Neural crest cell (in vitro differentiated cells): ENCODE results near the gene RUNX1. TPM values are rescaled to one million over a fixed set of nuclear protein-coding genes. Genes with fewer than 3 reads are reported as not detected.

ENCODE experiments used
- DNase-seq: peaks from one replicate; pipeline ENCODE4 v3.0.0; 2021; ENCODE audit warnings: low read depth, mixed read lengths, low spot score
- H3K27ac Mint-ChIP-seq: one replicate; pipeline ENCODE4 v1.8.0; 2021; ENCODE audit warnings: mild to moderate bottlenecking, mixed read lengths; ENCODE audit not compliant: unreplicated experiment
- H3K27me3 Mint-ChIP-seq: 2 replicates; pipeline ENCODE4 v1.8.0; 2021; ENCODE audit warnings: low read depth, mild to moderate bottlenecking, mixed read lengths
- H3K36me3 Mint-ChIP-seq: 2 replicates; pipeline ENCODE4 v1.8.0; 2021; ENCODE audit warnings: low read depth, mild to moderate bottlenecking, mixed read lengths
- H3K4me1 Mint-ChIP-seq: 2 replicates; pipeline ENCODE4 v1.8.0; 2021; ENCODE audit warnings: mixed read lengths
- H3K4me3 Mint-ChIP-seq: one replicate; pipeline ENCODE4 v1.8.0; 2021; ENCODE audit warnings: mild to moderate bottlenecking, mixed read lengths
- H3K9me3 Mint-ChIP-seq: 2 replicates; pipeline ENCODE4 v1.8.0; 2021; ENCODE audit warnings: mixed read lengths
- CTCF ChIP-seq: fragments of 200-600 bp; sonication (generic); conservative IDR thresholded peaks from 2 replicates; pipeline ENCODE4 v1.5.0; 2021; ENCODE audit warnings: antibody characterized with exemption, mild to moderate bottlenecking
- total RNA-seq: library from RNA; stranded (reverse); gene quantifications from 2 replicates; pipeline ENCODE4 v1.2.1, GENCODE V29; 2021

Gene RUNX1
- total RNA-seq, 1 donor from 2014 or later, result 0.63 TPM

GRCh38 chr21:34942911-34943310 is 106.2 kb downstream of the RUNX1 start:
- no peaks in the 10 kb centered on the region for H3K36me3 Mint-ChIP-seq
- peak overlapping the region; percentile 48 for H3K27ac Mint-ChIP-seq
- no peak for TF ChIP-seq CTCF
- H3K4me3 Mint-ChIP-seq, result no peak overlapping the region
- H3K9me3 Mint-ChIP-seq, result peaks cover 6% of the 10 kb centered on the region
- no peaks in the 10 kb centered on the region for H3K27me3 Mint-ChIP-seq
- DNase-seq, result no peak
- peaks cover 35% of the 10 kb centered on the region for H3K4me1 Mint-ChIP-seq

- Mint-ChIP-seq H3K27me3 (no peaks in the 10 kb centered on the region), H3K4me1 (peaks cover 46% of the 10 kb centered on the region), H3K27ac (peak overlapping the region; percentile 59), H3K9me3 (peaks cover 5% of the 10 kb centered on the region), H3K36me3 (no peaks in the 10 kb centered on the region), H3K4me3 (no peak overlapping the region)
- DNase-seq, result no peak
- no peak for TF ChIP-seq CTCF
These were observed 107.9 kb downstream of the RUNX1 start for GRCh38 chr21:34941162-34941561.

- no peaks in the 10 kb centered on the region for H3K36me3 Mint-ChIP-seq
- H3K4me3 Mint-ChIP-seq, result no peak overlapping the region
- H3K27me3 Mint-ChIP-seq, result no peaks in the 10 kb centered on the region
- no peak overlapping the region for H3K27ac Mint-ChIP-seq
- DNase-seq, result no peak
- H3K9me3 Mint-ChIP-seq, result no peaks in the 10 kb centered on the region
- H3K4me1 Mint-ChIP-seq, result peaks cover 47% of the 10 kb centered on the region
- TF ChIP-seq CTCF, result no peak
These were observed 109.3 kb downstream of the RUNX1 start for GRCh38 chr21:34939673-34940331.

GRCh38 chr21:34938089-34938764 is 110.9 kb downstream of the RUNX1 start:
- H3K27ac Mint-ChIP-seq, result no peak overlapping the region
- TF ChIP-seq CTCF, result no peak

GRCh38 chr21:34936883-34937563 is 112.1 kb downstream of the RUNX1 start:
- Mint-ChIP-seq H3K4me1 (peaks cover 38% of the 10 kb centered on the region), H3K27me3 (no peaks in the 10 kb centered on the region), H3K27ac (no peak overlapping the region), H3K9me3 (peaks cover 3% of the 10 kb centered on the region), H3K4me3 (peak overlapping the region; percentile 60), H3K36me3 (no peaks in the 10 kb centered on the region)
- no peak for TF ChIP-seq CTCF
- no peak for DNase-seq

More at GRCh38 chr21:34938089-34938764, 110.9 kb downstream of the RUNX1 start:
- DNase-seq, result no peak
- peak overlapping the region; percentile 12 for H3K4me3 Mint-ChIP-seq
- H3K9me3 Mint-ChIP-seq, result peaks cover 3% of the 10 kb centered on the region
- no peaks in the 10 kb centered on the region for H3K36me3 Mint-ChIP-seq
- H3K4me1 Mint-ChIP-seq, result peaks cover 46% of the 10 kb centered on the region
- H3K27me3 Mint-ChIP-seq, result no peaks in the 10 kb centered on the region
